SU-DHL-6 (cell line): ENCODE data around the gene CD200R1L.

Source experiments
- CTCF ChIP-seq: fragments of 200-600 bp; sonication (generic); IDR thresholded peaks from one replicate; pipeline ENCODE4 v1.5.1; 2017; ENCODE audit warnings: antibody characterized with exemption, mild to moderate bottlenecking, low read length, moderate library complexity; ENCODE audit not compliant: insufficient read depth, poor library complexity, severe bottlenecking
- EZH2phosphoT487 ChIP-seq: fragments of 200-600 bp; sonication (generic), shearing (Covaris generic); conservative IDR thresholded peaks from 2 replicates; pipeline ENCODE4 v1.6.1; 2018; ENCODE audit warnings: mild to moderate bottlenecking, antibody characterized with exemption, low read length, moderate library complexity, mixed read lengths

- TF ChIP-seq EZH2phosphoT487 (no peak), CTCF (no peak)
Observed at GRCh38 chr3:112829046-112829445, 17.6 kb downstream of the CD200R1L start.
